ENCODE results near the gene SMC5.
"Not testable (repeated sequence)": the region's sequence is repeated elsewhere in the genome, so short reads cannot be mapped to it uniquely, and the experiment has no call there.

The SMC5 gene

DNA sequence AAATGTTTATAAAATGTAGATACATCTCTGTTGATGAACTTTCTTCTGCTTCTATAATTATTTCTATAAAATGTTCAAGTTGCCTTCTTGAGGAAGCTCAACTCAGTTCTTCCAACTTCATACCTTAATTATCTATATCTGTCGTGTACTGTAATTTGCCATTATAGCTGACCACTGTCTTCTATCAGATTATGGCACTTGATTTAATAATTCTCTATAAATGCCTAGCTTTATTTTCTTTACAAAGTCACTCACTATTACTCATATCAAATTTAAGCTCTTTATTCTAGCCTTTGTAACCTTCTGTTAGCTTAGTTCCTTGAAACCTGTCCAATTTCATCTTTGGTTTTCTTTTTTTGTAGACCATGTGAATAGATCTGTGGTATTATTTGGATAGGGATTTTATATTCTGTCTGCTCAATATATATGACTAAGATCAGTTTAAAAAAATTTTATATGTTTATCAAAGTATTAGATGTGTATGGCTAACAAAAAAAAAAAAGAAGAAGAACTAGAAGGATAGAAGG, 39.5 kb downstream of the SMC5 start:
- Histone ChIP-seq H3K27ac (ENCODE audit: low read depth, low read length) (no peak overlapping the region), H3K4me1 (ENCODE audit: insufficient read depth, low read length) (no peaks in the 10 kb centered on the region), H3K9me3 (ENCODE audit: insufficient read depth, low read depth, low read length) (no peaks in the 10 kb centered on the region), H3K36me3 (ENCODE audit: insufficient read depth, low read length) (peaks cover 75% of the 10 kb centered on the region), H3K4me3 (ENCODE audit: low read length) (no peak overlapping the region), H3K27me3 (ENCODE audit: insufficient read depth, low read length) (no peaks in the 10 kb centered on the region), H3K9ac (ENCODE audit: low read depth, low read length) (no peak overlapping the region)
- WGBS = 100% methylated on average over 1 of the region's 1 CpG

GRCh38 chr9:70303268-70303667, 44.5 kb downstream of the SMC5 start:
- Histone ChIP-seq H3K4me1 (ENCODE audit: insufficient read depth, low read length) (no peaks in the 10 kb centered on the region), H3K27me3 (ENCODE audit: insufficient read depth, low read length) (no peaks in the 10 kb centered on the region), H3K4me3 (ENCODE audit: low read length) (no peak overlapping the region), H3K36me3 (ENCODE audit: insufficient read depth, low read length) (peaks cover 81% of the 10 kb centered on the region), H3K9me3 (ENCODE audit: insufficient read depth, low read depth, low read length) (no peaks in the 10 kb centered on the region), H3K27ac (ENCODE audit: low read depth, low read length) (no peak overlapping the region), H3K9ac (ENCODE audit: low read depth, low read length) (no peak overlapping the region)
- 100% methylated on average over 3 of the region's 5 CpGs for WGBS

- no peaks in the 10 kb centered on the region for H3K4me1 ChIP-seq (ENCODE audit: insufficient read depth, low read length)
- H3K36me3 ChIP-seq (ENCODE audit: insufficient read depth, low read length) = peaks cover 79% of the 10 kb centered on the region
- no peak overlapping the region for H3K27ac ChIP-seq (ENCODE audit: low read depth, low read length)
- no peak overlapping the region for H3K9ac ChIP-seq (ENCODE audit: low read depth, low read length)
- H3K27me3 ChIP-seq (ENCODE audit: insufficient read depth, low read length) = no peaks in the 10 kb centered on the region
- no peaks in the 10 kb centered on the region for H3K9me3 ChIP-seq (ENCODE audit: insufficient read depth, low read depth, low read length)
- H3K4me3 ChIP-seq (ENCODE audit: low read length) = no peak overlapping the region
These were observed 46.0 kb downstream of the SMC5 start for GRCh38 chr9:70304810-70305209.

- Histone ChIP-seq H3K27ac (ENCODE audit: low read depth, low read length) (no peak overlapping the region), H3K9ac (ENCODE audit: low read depth, low read length) (no peak overlapping the region), H3K4me1 (ENCODE audit: insufficient read depth, low read length) (no peaks in the 10 kb centered on the region), H3K36me3 (ENCODE audit: insufficient read depth, low read length) (peaks cover 90% of the 10 kb centered on the region), H3K27me3 (ENCODE audit: insufficient read depth, low read length) (no peaks in the 10 kb centered on the region), H3K4me3 (ENCODE audit: low read length) (no peak overlapping the region), H3K9me3 (ENCODE audit: insufficient read depth, low read depth, low read length) (no peaks in the 10 kb centered on the region)
- 77% methylated on average over 2 of the region's 3 CpGs for WGBS
These were observed 56.6 kb downstream of the SMC5 start for GRCh38 chr9:70315389-70315788.

DNA sequence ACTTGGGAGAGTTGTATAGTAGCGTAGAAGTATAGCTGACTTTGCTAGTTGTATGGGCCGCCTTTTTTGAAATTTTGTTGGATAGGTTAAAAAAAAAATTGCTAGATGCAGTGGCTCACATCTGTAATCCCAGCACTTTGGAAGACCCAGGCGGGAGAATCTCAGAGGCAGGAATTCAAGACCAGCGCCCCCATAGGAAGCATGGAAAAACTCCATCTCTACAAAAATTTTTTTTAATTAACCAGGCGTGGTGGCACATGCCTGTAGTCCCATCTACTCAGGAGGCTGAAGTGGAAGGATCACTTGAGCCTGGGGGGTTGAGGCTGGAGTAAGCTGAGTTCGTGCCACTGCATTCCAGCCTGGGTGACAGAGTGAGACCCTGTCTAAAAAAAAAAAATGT, 59.2 kb downstream of the SMC5 start:
- no peaks in the 10 kb centered on the region for H3K4me1 ChIP-seq (ENCODE audit: insufficient read depth, low read length)
- 85% methylated on average over 6 of the region's 6 CpGs for WGBS
- H3K27ac ChIP-seq (ENCODE audit: low read depth, low read length) = no peak overlapping the region
- no peaks in the 10 kb centered on the region for H3K9me3 ChIP-seq (ENCODE audit: insufficient read depth, low read depth, low read length)
- H3K27me3 ChIP-seq (ENCODE audit: insufficient read depth, low read length) = no peaks in the 10 kb centered on the region
- H3K9ac ChIP-seq (ENCODE audit: low read depth, low read length) = no peak overlapping the region
- H3K4me3 ChIP-seq (ENCODE audit: low read length) = no peak overlapping the region
- peaks cover 93% of the 10 kb centered on the region for H3K36me3 ChIP-seq (ENCODE audit: insufficient read depth, low read length)

DNA sequence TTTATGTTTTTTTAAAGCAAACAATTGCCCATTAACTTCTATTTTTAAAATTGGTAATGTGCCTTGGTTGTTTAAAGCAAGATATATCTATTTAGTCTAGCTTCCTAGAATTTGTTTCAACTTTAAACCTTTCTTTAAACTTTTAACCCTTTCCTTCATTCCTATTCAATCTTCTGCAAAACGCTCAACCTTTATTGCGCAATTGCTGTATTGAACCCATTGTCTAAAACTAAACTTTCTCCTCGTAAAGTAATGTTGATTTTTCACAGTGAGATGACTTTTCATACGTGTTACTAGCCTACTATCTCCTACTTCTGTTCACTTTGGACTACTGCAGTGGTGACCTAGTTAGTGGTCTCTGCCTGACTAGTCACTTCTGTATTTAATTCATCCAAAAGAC, 63.3 kb downstream of the SMC5 start:
- peaks cover 96% of the 10 kb centered on the region for H3K36me3 ChIP-seq (ENCODE audit: insufficient read depth, low read length)
- no peaks in the 10 kb centered on the region for H3K27me3 ChIP-seq (ENCODE audit: insufficient read depth, low read length)
- no peak overlapping the region for H3K27ac ChIP-seq (ENCODE audit: low read depth, low read length)
- no peak overlapping the region for H3K4me3 ChIP-seq (ENCODE audit: low read length)
- H3K9ac ChIP-seq (ENCODE audit: low read depth, low read length) = no peak overlapping the region
- H3K4me1 ChIP-seq (ENCODE audit: insufficient read depth, low read length) = no peaks in the 10 kb centered on the region
- peaks cover 2% of the 10 kb centered on the region; the same call in 1 of the 2 replicates for H3K9me3 ChIP-seq (ENCODE audit: insufficient read depth, low read depth, low read length)
- WGBS = 95% methylated on average over 4 of the region's 4 CpGs

GRCh38 chr9:70324963-70325362, 66.2 kb downstream of the SMC5 start:
- 98% methylated on average over 3 of the region's 3 CpGs for WGBS
- H3K9me3 ChIP-seq (ENCODE audit: insufficient read depth, low read depth, low read length) = peaks cover 19% of the 10 kb centered on the region

GRCh38 chr9:70328625-70329024, 69.8 kb downstream of the SMC5 start:
- H3K27ac ChIP-seq (ENCODE audit: low read depth, low read length) = not testable (repeated sequence)
- WGBS = 94% methylated on average over 4 of the region's 4 CpGs
- H3K36me3 ChIP-seq (ENCODE audit: insufficient read depth, low read length) = peaks cover 81% of the 10 kb centered on the region

More at GRCh38 chr9:70324963-70325362, 66.2 kb downstream of the SMC5 start:
- peaks cover 99% of the 10 kb centered on the region for H3K36me3 ChIP-seq (ENCODE audit: insufficient read depth, low read length)
- no peak overlapping the region for H3K9ac ChIP-seq (ENCODE audit: low read depth, low read length)
- no peaks in the 10 kb centered on the region for H3K27me3 ChIP-seq (ENCODE audit: insufficient read depth, low read length)
- no peak overlapping the region for H3K4me3 ChIP-seq (ENCODE audit: low read length)
- no peaks in the 10 kb centered on the region for H3K4me1 ChIP-seq (ENCODE audit: insufficient read depth, low read length)
- H3K27ac ChIP-seq (ENCODE audit: low read depth, low read length) = no peak overlapping the region

GRCh38 chr9:70340572-70340971, 81.8 kb downstream of the SMC5 start:
- Histone ChIP-seq H3K9ac (ENCODE audit: low read depth, low read length) (no peak overlapping the region), H3K27ac (ENCODE audit: low read depth, low read length) (no peak overlapping the region), H3K4me1 (ENCODE audit: insufficient read depth, low read length) (peaks cover 5% of the 10 kb centered on the region; the same call in 1 of the 2 replicates), H3K27me3 (ENCODE audit: insufficient read depth, low read length) (no peaks in the 10 kb centered on the region), H3K9me3 (ENCODE audit: insufficient read depth, low read depth, low read length) (no peaks in the 10 kb centered on the region), H3K4me3 (ENCODE audit: low read length) (no peak overlapping the region), H3K36me3 (ENCODE audit: insufficient read depth, low read length) (peaks cover 9% of the 10 kb centered on the region)
- no CpG with 5 or more reads among the region's 1 CpG for WGBS

More at GRCh38 chr9:70328625-70329024, 69.8 kb downstream of the SMC5 start:
- peaks cover 19% of the 10 kb centered on the region for H3K9me3 ChIP-seq (ENCODE audit: insufficient read depth, low read depth, low read length)
- not testable (repeated sequence) for H3K9ac ChIP-seq (ENCODE audit: low read depth, low read length); H3K27me3 ChIP-seq (ENCODE audit: insufficient read depth, low read length); H3K4me1 ChIP-seq (ENCODE audit: insufficient read depth, low read length); H3K4me3 ChIP-seq (ENCODE audit: low read length)

GRCh38 chr9:70347046-70347445, 88.3 kb downstream of the SMC5 start:
- H3K9ac ChIP-seq (ENCODE audit: low read depth, low read length) = no peak overlapping the region
- H3K4me1 ChIP-seq (ENCODE audit: insufficient read depth, low read length) = no peaks in the 10 kb centered on the region
- peaks cover 56% of the 10 kb centered on the region for H3K36me3 ChIP-seq (ENCODE audit: insufficient read depth, low read length)
- WGBS = 90% methylated on average over 1 of the region's 2 CpGs
- H3K9me3 ChIP-seq (ENCODE audit: insufficient read depth, low read depth, low read length) = no peaks in the 10 kb centered on the region
- no peak overlapping the region for H3K4me3 ChIP-seq (ENCODE audit: low read length)
- H3K27ac ChIP-seq (ENCODE audit: low read depth, low read length) = no peak overlapping the region
- no peaks in the 10 kb centered on the region for H3K27me3 ChIP-seq (ENCODE audit: insufficient read depth, low read length)

DNA sequence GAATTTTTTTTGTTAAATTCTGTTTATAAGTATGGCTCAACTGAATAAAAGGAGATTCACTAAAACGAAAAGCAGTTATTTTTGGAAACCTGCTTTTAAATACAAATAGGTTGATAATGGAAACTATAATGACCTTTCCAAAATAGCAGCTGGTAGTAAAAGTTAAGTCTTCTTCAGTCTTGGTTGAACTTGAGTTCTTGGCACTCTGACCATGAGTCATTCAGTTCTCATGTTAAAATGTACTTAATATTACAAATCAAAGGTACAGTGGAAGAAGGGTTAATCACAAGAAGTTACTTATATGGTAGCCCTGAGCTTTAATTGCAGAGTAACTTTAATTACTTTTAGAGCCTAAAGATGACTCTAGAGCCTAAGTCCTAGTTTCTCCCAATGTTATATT, 93.6 kb downstream of the SMC5 start:
- H3K4me1 ChIP-seq (ENCODE audit: insufficient read depth, low read length) = no peaks in the 10 kb centered on the region
- peaks cover 63% of the 10 kb centered on the region for H3K36me3 ChIP-seq (ENCODE audit: insufficient read depth, low read length)
- H3K27me3 ChIP-seq (ENCODE audit: insufficient read depth, low read length) = no peaks in the 10 kb centered on the region
- no peak overlapping the region for H3K27ac ChIP-seq (ENCODE audit: low read depth, low read length)
- WGBS = 100% methylated on average over 1 of the region's 1 CpG
- no peak overlapping the region for H3K9ac ChIP-seq (ENCODE audit: low read depth, low read length)
- no peaks in the 10 kb centered on the region for H3K9me3 ChIP-seq (ENCODE audit: insufficient read depth, low read depth, low read length)
- no peak overlapping the region for H3K4me3 ChIP-seq (ENCODE audit: low read length)

DNA sequence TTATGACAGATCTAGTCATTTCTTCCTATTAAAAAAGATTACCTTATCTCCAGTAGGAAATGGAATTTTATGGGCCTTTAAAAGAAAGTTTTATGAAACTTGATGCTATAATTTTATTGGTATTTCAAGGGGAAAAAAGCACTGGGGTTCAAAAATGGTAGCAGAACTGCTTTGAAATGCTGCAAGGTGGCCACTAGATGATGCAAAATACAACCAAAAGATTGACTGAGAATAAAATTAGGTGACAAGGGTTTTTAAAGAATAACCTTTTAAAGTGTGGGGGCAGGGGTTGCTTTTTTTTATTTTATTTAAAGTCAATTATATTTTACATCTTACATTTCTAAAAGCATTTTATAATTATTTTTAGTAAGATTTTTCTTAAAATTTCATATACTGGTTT, 94.0 kb downstream of the SMC5 start:
- Histone ChIP-seq H3K27me3 (ENCODE audit: insufficient read depth, low read length) (no peaks in the 10 kb centered on the region), H3K4me1 (ENCODE audit: insufficient read depth, low read length) (no peaks in the 10 kb centered on the region), H3K27ac (ENCODE audit: low read depth, low read length) (no peak overlapping the region), H3K9ac (ENCODE audit: low read depth, low read length) (no peak overlapping the region), H3K9me3 (ENCODE audit: insufficient read depth, low read depth, low read length) (no peaks in the 10 kb centered on the region), H3K4me3 (ENCODE audit: low read length) (no peak overlapping the region), H3K36me3 (ENCODE audit: insufficient read depth, low read length) (peaks cover 59% of the 10 kb centered on the region)
